ENCODE measurements around the gene ZFR.
"Not testable (repeated sequence)": the region's sequence is repeated elsewhere in the genome, so short reads cannot be mapped to it uniquely, and the experiment has no call there.

The ZFR gene

DNA sequence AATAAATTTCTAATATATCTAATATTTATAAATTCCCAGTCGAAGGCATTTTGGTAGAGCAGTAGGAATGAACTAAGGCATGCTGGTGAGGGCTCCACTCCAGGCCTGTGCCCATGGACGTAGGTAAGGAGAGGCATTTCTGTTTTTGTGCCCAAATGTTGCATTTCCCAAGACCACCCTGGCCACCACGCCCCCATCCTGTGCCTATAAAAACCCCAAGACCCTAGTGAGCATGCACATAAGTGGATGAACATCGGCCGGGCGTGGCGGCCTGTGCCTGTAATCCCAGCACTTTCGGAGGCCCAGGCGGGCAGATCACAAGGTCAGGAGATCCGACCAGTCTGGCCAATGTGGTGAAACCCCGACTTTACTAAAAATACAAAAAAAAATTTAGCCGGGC lies 121.7 kb downstream of the ZFR start:
- no peak for DNase-seq (ENCODE audit: low read depth in 2 of 2)

- DNase-seq (ENCODE audit: low read depth in 2 of 2) = not testable (repeated sequence)
Observed at GRCh38 chr5:32321787-32322186, 122.8 kb downstream of the ZFR start.

GRCh38 chr5:32320576-32320975 lies 124.0 kb downstream of the ZFR start:
- DNase-seq (ENCODE audit: low read depth in 2 of 2) = no peak

- no peak for DNase-seq (ENCODE audit: low read depth in 2 of 2)
Observed at GRCh38 chr5:32319926-32320543, 124.5 kb downstream of the ZFR start.

GRCh38 chr5:32319392-32319791 lies 125.1 kb downstream of the ZFR start:
- DNase-seq (ENCODE audit: low read depth in 2 of 2) = no peak

GRCh38 chr5:32317041-32317440 lies 127.5 kb downstream of the ZFR start:
- no peak for DNase-seq (ENCODE audit: low read depth in 2 of 2)

DNA sequence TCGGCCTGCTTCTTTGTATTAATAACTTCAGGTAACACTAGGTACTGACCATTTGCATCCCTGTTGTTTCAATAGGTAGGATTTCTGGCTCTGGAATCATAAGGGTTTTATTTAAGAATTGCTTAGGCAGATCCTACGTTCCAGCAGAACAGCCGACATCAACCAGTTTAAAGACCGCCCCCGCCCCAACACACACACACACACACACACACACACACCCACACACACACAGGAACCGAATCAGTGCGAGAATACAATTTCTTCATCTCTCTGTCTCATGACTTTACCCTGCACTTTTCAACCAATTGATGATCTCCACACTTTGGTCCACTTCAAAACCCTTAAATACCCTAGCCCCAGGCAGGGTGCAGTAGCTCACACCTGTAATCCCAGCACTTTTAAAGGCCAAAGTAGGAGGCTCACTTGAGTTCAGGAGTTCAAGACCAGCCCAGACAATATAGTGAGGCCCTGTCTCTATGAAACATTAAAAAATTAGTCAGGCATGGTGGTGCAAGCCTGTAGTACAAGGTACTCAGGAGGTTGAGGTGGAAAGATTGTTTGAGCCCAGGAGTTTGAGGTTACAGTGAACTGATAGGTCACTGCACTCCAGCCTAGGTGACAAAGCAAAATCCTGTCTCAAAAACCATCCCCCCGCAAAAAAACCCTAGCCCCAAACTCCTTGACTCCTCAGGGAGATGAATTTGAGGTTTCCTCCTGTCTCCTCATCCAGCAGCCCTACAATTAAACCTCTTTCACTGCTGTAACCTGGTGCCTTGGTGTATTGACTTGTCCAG lies 129.1 kb downstream of the ZFR start:
- no peak for DNase-seq (ENCODE audit: low read depth in 2 of 2)

DNA sequence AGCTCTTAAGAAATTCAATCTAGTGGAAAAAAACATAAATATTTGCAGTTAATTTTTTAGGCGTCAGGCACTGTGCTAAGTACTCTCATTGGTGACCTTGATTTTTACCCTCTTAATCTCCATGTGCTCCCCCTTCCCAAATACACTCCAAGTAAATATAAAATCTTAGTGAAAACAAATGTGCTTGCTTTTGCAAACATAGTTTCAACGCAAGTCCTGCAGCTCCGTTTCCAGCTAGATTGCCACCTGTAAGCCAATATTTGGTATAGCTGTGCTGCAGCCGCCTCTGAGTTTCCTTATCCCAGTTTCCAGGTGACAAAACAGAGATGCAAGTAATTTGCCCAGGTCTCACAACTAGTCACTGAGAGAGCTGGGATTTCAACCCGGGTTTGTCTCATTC lies 129.9 kb downstream of the ZFR start:
- DNase-seq (ENCODE audit: low read depth in 2 of 2) = no peak

DNA sequence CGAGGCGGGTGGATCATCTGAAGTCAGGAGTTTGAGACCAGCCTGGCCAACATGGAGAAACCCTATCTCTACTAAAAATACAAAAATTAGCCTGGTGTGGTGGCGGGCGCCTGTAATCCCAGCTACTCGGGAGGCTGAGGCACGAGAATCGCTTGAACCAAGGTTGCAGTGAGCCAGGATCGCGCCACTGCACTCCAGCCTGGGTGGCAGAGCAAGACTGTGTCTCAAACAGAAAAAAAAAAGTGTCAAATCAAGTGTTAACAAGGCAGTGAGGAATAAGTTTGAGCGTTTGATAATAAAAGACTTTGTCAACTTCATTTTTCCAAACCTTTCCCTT lies 130.4 kb downstream of the ZFR start:
- DNase-seq (ENCODE audit: low read depth in 2 of 2) = not testable (repeated sequence)

DNA sequence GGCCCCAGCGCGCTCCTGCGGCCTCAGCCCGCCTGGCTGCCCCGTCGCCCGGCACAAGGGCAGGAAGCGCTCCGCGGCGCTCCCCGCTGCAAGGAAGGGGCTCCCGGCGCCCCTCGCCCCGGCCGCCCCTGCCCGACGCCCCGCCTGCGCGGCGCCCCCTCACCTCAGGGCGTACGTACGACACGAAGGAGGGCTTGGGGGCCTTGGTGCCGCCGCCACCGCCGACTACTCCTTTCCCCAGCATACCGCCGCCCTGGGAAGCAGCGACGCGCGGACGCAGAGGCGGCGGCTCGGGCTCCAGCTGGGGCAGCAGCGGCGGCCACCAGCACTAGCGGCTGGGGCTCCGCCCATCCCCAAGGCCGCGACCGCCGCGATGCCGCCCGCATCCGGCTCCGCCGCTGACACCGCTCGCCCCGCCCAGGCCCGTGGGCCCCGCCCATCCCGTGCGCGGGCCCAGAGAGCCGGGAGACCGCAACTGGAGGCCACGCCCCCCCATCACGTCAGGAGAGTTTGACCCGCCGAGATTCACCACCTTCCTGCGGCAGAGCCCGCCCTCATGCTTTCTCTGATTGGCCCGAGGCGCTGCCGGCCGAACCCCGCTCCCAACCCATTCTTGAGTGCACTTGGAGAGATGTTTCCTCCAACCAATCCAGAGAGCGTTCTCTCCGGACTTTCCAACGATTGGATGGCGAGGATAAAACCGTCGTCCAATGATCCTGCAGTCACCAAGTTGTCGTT lies 131.8 kb downstream of the ZFR start, which contains the start of gene MTMR12:
MTMR12 (minus strand) TSS at position 345 of the 738 bp plus-strand sequence; CDS start at position 244, 101 bp downstream.
- DNase-seq (ENCODE audit: low read depth in 2 of 2) = peak; percentile 98 to 99

GRCh38 chr5:32312197-32312594 lies 132.3 kb downstream of the ZFR start:
- DNase-seq (ENCODE audit: low read depth in 2 of 2) = peak in 1 of 2 experiments; percentile 21

GRCh38 chr5:32311404-32312196 lies 132.9 kb downstream of the ZFR start:
- DNase-seq (ENCODE audit: low read depth in 2 of 2) = no peak

GRCh38 chr5:32309761-32310160 lies 134.8 kb downstream of the ZFR start:
- no peak for DNase-seq (ENCODE audit: low read depth in 2 of 2)

GRCh38 chr5:32308946-32309345 lies 135.6 kb downstream of the ZFR start:
- DNase-seq (ENCODE audit: low read depth in 2 of 2) = no peak

DNA sequence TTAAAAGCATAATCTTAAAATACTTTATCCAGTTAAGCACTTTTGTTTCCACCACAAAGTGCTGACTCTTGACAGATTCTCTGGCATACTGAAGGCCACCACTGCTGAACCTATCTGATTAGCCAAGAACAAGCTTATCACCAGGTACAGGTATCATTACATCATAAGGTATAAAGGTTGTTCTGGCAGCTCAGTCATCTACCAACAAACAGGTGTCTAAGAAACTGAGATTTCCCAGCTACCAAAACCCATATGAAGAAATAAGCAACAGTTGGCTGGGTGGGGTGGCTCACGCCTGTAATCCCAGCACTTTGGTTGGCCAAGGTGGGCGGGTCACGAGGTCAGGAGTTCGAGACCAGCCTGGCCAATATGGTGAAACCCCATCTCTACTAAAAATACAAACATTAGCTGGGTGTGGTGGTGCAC lies 136.8 kb downstream of the ZFR start:
- DNase-seq (ENCODE audit: low read depth in 2 of 2) = no peak

DNA sequence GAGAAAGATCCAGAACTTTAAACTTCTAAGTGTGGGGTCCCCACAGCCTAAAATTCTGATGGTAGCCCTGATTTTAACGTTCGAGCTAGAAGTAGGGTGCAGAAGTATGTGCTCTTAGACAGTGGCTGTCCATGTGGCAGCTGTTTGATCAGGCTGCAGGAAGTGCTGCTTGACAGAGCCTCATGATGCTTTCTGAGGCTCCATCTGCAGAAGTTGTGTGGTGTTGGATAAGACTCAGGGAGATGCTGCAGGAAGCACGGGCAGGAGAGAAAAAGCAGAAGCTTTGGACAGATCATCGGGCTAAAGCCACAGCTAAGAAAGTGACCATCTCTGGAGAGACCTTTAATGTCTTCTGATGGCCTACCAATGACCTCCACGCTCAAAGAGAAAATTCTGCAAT lies 139.9 kb downstream of the ZFR start:
- no peak for DNase-seq (ENCODE audit: low read depth in 2 of 2)
